NAMALWA (cell line): ENCODE measurements around the gene CHCHD1.
A peak's percentile ranks its signal among the peaks of the same experiment; 100 is the strongest.
"Not testable (repeated sequence)": the region's sequence is repeated elsewhere in the genome, so short reads cannot be mapped to it uniquely, and the experiment has no call there.

Experiments
- DNase-seq: peaks from one replicate; pipeline ENCODE4 v3.0.0-alpha.2; 2015; ENCODE audit warnings: low spot score

The CHCHD1 gene

DNA sequence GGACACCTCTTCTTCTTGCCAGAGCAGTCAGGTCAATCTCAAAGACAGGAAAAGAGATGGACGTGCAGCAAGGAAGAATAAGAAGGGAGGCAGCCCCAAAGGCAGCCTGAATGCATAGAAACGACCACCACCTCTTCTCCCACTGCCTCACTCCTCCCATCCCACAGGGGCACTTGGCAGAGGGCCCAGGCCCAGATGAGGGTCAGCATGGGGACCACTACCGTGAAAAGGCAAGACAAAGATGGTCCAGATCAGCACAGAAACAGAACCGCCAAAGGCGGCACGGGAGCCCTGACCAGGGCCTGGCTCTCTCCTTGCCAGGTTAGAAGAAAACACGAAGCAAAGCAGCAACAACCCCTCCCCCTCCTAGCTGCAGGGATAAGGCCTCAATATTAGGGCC is 31.5 kb downstream of the CHCHD1 start:
- DNase-seq: no peak

DNA sequence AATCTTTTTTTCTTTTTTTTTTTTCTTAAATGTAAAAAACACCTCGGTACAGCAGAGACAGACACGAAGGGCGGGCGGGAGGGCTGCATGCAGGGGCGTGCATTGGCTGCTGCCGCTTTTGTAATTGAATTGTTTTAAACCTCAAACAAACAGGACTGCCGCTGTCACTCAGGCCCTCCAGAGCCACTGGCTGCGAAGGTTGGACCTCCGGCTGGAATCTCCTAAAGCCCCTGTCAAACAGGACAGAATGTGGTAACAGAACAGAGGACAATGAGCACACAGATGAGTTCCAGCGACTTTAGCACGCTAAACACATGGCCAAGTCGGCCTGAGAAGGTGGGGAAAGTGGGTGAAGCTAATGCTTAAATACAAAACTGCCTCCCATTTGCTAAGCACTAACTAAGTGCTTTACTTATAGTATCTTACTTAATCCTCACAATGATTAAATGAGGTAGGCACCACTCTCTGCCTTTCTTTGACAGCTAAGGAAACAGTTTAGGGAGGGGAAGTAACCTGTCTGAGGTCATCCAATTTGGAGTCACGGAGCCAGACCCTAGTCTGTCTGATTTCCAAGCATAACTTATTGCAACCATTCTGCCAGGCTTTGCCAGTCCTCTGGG is 32.5 kb downstream of the CHCHD1 start:
- DNase-seq: no peak

DNA sequence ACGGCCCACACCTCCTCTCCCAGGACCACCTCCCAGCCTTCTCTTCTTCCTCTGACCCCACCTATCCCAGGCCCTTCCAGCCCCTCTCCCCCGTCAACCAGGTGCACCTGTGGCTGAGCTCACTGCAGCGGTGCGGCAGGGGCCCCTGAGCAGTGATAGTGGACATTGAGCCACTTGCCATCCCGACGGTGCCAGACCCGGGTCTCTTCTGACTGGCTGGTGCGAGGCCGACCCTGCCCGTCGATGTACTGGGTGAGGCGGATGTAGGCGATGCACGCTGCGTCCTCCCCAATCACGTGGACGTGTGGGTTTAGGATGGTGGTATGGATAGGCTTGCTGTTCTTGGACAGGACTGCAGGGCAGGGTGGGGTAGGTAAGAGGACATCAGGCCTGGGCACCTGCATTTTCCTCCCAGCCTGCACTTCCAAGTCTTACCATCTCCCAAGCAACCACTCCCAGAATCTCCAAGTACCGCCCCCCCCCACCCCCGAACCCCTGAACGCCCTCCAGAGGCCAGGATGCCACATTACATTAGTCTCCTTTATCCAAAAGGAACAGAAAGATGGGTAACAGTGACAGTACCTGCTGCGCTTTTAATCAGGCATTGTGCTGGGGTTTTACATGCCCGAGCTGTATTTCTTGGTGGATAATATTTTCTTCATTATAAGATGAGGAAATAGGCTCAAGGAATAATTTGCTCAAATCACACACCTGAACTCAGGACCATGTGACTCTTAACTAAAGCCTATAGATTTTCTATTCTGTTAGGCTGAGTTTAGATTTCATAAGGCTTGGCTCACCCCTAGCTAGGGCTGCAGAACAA is 33.3 kb downstream of the CHCHD1 start:
- peak; percentile 20 for DNase-seq

DNA sequence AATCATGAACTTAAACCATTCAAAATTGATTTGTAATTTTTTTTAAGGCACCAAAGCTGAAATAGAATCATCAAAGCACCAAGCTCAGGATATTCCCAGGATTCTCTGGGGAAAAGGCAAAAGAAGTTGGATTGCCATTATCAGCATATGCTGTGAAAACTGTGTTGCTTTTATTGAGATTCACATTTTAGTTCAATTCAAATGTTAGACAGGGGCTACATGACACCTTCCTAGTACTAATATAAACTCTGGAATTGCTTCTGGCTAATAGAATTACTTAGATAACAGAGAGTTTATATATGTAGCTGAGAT is 33.8 kb downstream of the CHCHD1 start:
- no peak for DNase-seq

DNA sequence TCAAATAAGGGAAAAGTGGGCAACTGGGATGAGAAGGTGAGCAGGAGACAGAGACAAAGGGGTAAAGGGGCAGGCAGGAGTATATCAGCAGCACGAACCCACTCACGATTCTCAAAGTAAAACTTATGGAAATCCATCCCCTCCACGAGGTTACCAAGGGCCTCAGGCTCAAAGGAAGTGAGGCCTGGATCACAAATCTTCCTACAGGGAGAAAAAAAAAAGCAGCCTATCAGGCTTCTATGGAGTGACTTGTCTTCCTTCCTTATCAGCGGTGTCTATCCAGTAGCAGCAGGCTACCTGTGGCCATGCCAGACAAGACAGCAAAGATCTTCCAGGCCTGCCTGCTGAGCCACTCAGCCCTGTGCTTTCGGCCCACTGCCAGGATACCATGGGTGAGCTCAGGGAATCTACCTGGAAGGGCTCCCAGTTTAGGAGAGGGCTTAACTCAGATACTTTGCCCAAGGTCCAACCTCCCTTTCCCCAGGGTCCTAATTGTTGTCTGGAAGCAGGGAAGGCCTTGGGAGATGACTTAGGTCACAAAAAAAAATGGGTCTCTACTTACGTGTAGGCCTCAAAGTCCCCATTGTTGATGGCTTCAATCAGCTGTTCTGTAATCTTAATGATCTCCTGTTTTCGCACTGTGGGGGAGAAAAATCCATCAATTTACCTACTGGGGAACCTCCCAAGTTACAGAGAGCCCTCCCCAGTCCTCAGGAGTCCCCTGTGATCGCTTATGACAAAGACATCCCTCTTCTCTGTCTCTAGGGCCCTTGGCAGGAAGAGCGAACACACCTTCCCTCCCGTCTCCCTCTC is 35.3 kb downstream of the CHCHD1 start:
- no peak for DNase-seq

DNA sequence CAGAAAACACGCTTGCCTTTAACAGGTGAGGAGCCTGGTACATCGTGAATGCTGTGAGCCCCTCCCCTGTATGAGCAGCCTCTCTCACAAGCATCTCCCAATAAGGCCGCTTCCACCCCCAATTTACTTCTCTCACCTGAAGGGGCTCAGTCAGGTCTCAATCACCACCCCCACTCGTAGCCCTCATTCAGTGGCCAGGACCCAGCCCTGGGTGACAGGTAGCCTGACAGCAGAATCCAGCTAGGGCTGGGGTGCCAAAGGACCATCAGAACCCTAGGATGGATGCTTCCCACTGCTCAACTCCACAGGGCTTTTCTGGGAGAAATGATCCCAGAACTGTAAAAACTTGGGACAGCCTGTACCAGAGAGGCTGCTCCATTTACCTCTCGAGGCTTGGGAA is 36.0 kb downstream of the CHCHD1 start:
- no peak for DNase-seq

DNA sequence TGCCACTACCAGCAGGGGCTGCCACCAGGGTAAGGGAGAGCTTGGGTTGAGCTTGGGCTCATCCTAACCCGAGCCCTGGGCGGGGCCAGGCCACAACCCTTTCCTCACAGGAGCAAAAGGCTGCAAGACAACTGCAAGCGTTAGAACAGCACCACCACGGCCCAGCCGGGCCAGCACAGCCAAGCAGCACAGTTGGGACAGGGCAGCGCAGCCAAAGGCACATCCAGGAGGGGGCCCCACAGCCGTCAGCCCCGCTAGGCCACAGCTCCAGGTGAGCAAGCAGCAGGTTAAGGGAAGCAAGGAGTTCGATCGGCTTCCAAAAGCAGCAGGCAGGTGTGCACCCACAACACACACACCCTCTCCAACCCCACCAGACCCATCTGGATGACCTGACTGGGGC is 36.6 kb downstream of the CHCHD1 start:
- no peak for DNase-seq

DNA sequence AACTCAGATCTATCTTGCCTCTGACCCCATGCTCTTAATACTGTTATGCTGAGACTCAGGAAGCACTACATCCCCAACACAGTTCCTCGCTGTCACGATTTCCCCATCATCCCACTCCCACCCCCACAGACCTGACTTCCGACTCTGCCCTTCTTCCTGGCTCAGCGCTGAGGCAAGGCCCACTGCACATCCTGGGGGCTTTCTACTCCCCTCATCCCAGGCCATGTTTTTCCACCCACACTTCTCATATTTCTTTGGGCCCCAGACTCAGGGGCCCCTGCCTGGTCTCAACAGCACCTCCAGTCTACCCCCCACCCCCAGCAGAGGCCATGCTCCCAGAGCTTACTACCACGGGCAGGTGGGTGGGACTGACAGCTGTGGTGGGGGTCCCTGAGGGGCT is 37.2 kb downstream of the CHCHD1 start:
- DNase-seq: no peak

DNA sequence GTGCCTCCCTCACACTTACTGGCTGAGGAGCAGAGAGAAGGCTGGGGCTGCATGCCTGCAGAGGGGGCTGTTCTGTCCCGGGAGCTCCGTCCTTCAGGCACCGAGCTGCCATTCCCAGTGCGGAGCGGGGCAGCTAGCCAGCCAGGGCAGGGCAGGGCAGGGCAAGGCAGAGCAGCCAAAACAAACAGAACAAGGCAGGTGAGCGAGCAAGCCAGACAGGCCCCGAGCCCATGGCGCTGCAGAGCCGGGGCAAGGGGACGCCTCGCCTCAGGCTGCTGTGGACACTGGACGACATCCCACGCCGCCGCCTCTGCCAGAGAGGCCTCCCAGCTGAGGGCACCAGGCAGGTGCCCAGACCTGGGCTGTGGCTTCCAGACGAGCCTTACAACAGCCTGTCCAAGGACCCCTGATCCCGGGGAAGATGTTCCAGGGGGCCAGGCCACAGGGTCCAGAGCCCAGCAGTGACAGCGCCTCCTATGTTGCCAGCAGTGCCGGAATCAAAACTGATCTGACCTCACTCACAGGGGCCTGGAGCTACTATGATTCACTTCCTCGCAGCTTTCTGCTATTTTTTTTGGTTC is 37.8 kb downstream of the CHCHD1 start:
- no peak for DNase-seq

DNA sequence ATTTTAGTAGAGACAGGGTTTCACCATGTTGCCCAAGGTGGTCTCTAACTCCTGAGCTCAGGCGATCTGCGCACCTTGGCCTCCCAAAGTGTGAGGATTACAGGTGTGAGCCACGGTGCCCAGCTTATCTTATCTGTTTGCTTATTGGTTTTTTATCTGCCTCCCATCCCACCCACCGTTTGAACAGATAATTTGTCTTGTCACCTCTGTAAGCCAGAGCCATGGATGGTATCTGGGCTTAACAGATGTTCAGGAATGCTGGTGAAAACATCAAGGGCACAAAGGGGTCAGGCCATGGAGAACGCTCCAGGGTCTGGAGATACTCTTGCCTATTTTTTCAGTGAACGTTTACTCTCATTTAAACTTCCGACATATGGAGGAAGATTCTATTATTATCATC is 41.5 kb downstream of the CHCHD1 start:
- DNase-seq: no peak

DNA sequence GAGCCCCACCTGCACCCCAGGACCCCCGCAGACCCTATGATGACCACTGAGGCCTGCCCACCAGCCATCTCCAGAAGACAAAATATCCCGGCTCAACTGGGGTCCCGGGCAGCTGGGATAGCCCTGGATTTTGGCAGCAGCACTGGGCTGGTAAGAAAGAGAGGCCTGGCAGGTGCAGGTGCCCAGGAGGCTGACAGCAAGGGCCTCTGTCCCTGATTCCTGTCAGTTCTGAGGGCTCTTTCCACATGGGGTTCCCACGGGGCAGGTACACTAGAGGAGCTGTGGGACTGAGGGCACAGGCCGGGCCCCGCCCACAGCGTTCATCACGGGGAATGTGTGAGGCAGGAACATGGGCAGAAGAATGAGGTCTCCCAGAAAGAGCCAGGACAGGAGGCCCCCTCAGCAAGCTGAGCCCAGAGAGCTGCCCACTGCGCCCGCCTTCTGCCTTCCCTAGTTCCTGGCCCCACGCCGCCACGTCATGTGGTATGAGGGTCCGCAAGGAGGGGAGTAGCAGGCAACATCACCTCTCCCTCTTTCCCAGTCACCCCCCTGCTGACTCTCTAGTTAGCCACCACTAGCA is 42.4 kb downstream of the CHCHD1 start:
- DNase-seq: no peak

DNA sequence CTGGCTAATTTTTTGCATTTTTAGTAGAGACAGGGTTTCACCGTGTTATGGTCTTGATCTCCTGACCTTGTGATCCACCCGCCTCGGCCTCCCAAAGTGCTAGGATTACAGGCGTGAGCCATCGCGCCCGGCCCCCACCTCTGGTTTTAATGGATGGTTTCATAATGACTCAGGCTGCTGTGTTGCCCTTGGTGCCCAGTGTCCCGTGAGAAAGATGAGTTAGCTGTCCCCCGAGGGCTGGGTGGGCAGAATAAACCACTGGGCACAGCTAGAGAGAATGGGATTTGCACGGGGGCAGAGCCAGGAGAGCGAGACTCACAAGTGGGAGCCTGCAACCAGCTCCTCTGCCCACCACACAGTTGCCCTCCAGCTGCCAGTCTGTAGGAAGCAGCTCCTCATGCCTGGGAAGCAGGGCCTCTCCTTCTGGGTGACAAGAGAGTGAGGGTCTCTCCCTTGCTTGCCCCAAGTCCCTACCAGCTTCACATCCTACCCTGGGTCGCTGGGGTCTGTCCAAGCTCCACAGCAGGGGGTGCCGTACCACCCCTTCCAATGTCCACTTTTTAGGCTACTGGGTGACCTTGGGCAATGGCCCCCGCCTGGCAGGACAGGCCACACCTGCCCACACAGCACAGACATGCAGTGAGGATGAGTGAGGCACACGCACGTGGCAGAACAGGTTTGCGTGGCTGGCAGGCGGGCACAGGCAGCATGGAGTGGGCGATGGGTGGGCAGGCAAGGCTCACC is 45.7 kb downstream of the CHCHD1 start:
- DNase-seq: no peak

DNA sequence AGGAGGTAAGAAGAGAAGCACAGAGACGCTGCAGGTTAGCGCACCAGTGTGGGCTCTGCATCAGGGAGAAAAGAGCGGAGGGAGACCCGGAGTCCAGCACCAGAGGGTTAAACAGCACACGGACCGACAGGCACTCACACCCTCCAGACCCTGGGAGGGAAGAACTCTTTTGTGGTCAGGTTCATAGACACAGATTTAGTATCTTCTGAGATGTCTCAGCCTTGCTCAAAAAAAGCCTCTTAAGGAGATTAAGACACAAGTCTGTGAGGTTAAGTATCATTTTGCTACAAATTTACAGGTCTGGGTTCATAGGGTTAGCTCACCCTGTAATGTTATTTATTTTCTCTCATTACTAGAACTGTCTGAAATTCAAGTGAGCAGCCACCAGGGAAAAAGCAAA is 46.3 kb downstream of the CHCHD1 start:
- DNase-seq: no peak

DNA sequence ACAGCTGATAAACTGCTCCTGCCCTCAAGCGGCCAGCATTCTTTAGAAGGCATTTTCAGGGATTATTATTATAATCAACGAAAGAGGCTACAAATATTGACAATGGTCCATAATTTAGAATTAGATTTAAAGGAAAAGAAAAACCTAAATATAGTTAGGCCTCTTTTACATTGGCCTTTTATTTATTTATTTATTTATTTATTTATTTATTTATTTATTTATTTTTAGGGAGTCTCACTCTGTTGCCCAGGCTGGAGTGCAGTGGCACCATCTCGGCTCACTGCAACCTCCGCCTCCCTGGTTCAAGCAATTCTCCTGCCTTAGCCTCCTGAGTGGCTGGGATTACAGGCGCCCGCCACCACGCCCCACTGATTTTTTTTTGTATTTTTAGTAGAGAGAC is 47.2 kb downstream of the CHCHD1 start:
- not testable (repeated sequence) for DNase-seq
